Stimulated activated naive CD8-positive, alpha-beta T cell treated with anti-CD3 and anti-CD28 coated beads, Interleukin-15, Interleukin-2, amounts not matched to agents 100 U/mL and 50 U/mL, for 24 hours (primary cell): ENCODE results near the gene VWCE.
A peak's percentile ranks its signal among the peaks of the same experiment; 100 is the strongest.

ENCODE experiments used
- ATAC-seq: fragments of 150-1000 bp; cut with Tn5 transposase; one replicate; pipeline ENCODE4 v1.10.0; 2021
- DNase-seq: peaks from one replicate; pipeline ENCODE4 v3.0.0; 2021

Gene VWCE

DNA sequence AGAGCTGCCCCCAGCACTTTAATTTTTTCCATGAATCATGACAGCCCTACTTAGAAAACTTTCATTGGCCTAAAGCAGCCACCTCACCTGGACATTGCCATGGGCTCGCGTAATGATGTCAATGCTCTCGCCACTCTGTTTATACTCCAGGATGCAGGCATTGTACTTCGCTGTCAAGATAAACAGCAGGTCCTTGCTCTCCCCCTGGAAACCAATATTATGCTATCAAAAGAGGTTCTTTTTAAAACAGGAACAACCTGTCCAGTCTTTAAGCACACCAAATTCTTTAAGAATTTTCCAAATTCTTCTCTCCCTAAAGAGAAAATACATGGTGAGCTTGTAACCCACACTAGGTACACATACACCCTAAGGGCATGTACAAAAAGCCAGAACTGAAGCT lies 34.8 kb upstream of the VWCE start:
- no peak for DNase-seq

DNA sequence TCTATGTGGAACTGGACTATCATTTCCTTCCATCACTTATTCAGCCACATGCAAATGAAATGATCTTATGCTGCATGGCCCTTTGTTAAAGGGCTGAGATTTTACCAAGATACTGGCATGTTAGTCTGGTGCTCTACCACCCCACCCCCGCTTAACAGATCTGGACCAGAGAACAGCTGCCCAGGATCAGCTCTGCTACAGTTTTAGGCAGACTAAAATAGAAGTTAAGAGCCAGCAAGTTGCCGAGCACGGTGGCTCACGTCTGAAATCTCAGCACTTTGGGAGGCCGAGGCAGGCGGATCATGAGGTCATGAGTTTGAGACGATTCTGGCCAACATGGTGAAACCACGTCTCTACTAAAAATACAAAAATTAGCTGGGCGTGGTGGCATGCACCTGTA lies 33.2 kb upstream of the VWCE start:
- no peak for DNase-seq
- ATAC-seq: no peak

More for the DNA sequence above, 34.8 kb upstream of the VWCE start:
- no peak for ATAC-seq

DNA sequence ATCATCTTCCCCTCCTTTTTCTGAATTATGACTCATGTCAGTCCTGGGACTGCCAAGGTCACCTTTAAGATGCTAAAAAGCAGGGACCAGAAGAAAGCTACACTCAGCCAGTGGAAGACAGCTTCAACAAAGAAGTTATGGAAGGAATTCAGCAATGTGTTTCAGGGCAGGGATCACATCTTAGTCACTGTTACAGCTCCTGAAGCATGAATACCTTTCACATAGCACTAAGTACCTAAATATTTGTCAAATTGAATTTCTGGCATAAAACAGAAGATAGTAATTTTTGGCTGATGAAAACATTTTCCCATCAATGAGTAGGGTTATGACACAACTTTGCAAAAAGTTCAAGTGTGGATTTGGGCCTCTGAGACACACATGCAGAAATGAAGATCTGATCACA lies 32.6 kb upstream of the VWCE start:
- no peak for ATAC-seq
- DNase-seq: no peak

DNA sequence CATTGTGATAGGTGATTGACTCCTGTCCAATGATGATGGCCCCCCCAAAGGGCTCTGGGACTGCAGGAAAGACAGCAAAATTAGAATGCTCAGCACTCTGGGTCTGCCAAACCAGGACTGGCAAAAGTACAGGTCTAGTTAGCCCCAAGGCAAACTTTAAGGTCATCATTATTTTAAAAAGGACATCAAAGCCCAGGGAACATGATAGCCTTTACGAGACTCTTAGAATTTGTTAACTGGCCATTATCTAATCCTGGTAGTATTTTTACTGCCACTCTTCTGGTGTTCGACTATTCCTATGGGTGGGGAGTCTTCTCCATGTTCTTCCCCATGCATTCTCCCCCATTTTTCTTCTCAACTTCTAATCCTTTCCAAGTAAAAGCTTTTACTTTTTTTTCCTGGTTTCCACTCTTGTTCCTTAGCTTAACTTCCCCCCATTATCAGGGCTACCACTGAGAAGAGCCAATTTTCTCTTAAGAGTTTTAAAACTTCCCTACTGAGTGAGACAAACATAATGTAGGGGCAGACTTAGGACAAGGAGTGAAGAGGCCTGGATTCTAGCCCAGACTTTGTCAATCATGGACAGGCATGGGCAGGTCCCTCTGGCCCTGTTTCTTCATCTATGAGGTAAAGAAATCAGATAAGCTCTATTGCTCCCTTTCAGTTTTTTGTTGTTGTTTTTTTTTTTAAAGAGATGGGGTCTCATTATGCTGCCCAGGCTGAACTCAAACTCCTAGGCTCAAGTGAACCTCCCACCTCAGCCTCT lies 30.7 kb upstream of the VWCE start:
- DNase-seq (no peak), ATAC-seq (no peak)

DNA sequence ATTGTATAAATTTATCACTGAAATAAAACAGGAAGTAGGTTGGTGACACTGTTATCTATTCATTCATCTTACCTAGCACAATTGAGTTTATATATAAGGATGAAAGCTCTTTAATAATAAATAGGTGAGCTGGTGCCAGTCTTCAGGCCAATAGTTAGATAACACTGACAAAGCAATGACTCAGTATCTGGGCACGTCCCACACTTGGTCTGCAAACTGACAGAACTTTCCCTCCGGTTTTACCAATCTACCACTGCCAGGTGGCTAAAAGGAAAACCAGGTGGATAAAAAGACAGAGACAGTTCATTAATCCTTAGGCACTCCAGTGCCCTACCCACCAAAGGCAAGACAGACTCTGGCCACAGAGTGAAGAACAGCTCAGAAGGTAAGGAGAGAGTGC lies 20.1 kb upstream of the VWCE start:
- no peak for DNase-seq
- no peak for ATAC-seq

DNA sequence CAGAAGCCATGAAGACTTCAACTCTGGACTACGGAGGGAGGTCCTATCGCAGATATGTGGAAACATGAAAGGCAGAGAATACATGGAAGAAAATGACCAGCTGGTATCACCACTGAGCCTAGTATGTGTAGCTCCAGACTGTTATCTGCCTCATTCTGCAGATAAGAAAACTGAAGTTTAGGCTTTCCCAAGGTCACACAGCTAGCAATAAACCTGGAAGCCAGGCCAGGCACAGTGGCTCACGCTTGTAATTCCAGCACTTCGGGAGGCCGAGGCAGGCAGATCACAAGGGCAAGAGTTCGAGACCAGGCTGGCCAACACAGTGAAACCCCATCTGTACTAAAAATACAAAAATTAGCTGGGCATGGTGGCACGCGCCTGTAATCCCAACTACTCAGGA lies 15.6 kb upstream of the VWCE start:
- no peak for DNase-seq

DNA sequence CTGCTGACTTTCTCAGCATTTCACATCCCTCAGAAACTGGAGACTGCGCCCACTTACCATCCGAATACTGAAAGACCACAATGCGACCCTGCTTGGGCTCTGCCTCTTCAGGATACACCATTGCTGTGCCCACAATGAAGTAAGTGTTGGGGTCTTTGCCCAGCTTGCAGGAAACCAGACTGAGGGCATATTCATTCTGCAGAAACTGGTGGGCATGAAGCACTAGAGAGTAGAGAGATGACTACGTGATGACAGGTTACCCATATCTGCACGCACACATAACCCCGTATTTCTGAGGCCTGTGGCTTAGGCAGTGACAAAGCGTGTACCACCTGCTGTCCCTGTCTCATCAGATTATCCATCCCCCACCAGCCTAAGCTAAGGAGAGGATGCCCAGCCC lies 14.6 kb upstream of the VWCE start:
- ATAC-seq (peak; percentile 70), DNase-seq (peak; percentile 18)

More for the DNA sequence above, 15.6 kb upstream of the VWCE start:
- no peak for ATAC-seq

DNA sequence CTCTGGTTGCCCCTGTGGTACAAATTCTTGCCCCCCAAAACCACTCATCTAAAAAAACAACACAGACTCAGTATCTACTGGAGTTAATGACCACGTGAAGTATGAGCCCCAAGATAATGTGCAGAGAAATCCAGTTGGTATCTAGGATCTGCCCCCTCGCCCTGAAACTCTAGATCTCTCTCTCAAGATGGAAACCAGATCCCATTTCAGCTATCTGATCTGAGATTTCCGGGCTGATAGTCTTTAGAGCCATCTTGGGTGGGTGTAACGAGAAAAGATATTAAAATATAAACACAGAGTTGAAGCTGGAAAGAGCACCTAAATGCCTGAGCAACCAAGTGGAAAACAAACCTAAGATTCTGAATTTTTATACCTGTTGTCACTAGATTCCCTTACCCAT lies 14.0 kb upstream of the VWCE start:
- ATAC-seq (peak; percentile 11), DNase-seq (no peak)

DNA sequence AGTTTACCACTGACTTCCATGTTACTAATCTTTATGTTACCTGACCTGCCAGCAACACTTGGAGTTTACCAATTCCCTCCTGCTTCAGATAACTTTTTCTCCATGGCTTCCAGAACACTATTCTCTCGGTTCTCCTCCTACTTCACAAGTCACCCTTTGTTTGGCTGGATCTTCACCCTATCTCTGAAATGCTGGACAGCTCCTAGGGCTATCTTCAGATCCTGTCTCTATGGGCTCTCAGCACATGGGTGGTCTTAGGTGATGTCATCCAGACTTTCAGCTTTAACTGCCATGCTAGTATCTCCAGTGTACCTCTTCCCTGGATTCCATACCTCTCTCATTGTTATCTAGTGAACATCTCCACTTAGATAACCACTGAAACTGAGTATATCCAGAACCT lies 12.2 kb upstream of the VWCE start:
- ATAC-seq: no peak
- no peak for DNase-seq

DNA sequence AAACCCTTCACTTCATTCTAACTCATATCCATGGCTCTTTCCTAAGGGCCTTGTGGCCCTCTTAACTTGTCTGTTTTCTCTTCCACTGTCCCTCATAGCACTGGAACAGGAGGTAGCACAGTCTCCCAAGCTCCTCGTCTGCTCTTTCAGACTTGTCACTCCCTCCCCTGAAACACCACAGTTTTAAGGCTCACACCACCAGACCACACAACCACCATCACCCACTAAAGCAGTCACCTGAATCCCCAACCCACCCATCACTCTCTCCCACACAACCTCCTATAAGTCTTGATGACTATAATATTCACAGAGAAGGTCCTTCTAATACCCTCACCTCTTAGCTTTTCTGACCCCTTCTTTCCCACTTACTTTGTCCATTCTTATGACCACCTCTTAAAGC lies 11.1 kb upstream of the VWCE start:
- DNase-seq (no peak), ATAC-seq (peak; percentile 19)

DNA sequence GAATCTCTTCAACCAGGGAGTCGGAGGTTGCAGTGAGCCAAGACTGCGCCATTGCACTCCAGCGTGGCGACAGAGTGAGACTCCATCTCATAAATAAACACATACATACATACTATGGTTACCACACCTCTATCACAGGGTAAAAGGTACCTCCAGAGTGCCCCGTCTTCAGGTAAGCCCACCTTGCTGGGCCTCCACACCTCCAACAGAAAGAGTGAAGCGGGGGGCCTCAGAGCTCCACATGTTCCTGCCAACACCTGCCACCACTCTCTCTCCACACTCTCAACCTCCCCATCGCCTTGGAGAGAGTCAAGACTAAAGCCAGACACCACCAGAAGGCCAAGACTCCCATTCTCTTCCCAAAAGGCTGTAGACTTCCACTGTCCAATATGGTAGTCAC lies 10.3 kb upstream of the VWCE start:
- DNase-seq: no peak
- ATAC-seq: no peak

DNA sequence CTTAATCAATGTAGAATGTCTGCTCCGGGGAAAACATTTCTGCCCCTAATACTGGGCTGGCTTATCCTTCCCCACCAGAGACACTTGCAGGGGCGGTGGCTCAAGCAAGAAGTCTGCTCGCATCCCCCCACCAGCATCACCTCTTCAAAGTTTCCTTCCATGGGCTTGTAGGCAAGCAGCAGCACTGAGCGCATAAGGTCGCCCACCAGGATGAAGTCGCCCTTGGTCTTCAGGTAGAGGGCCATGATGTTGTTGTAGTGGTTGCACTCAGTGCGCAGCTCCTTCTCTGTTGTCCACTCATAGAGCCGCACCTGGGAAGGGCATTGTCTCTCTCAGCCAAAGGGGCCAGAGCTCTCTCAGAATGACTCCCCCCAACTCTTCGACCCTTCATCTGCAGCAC lies 8.6 kb upstream of the VWCE start:
- ATAC-seq: no peak
- no peak for DNase-seq

DNA sequence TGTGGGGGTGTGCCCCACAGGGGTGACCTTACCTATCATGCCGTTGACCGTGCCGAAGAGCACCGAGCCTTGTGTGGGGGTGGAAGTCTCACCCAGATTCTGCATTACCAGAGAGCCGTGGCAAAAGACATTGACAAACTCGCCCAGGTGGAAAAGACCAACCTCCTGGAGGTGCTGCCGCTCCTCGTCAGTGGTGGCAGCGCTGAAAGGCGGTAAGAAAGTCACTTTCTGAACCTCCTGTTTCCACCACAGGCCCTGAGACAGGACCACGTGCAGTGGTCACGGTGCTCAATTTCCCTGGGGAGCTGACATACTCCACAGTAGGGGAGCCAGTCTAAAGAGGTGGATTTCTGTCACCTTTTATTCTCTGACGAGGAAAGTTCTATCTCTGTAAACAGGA lies 7.4 kb upstream of the VWCE start:
- ATAC-seq: no peak

DNA sequence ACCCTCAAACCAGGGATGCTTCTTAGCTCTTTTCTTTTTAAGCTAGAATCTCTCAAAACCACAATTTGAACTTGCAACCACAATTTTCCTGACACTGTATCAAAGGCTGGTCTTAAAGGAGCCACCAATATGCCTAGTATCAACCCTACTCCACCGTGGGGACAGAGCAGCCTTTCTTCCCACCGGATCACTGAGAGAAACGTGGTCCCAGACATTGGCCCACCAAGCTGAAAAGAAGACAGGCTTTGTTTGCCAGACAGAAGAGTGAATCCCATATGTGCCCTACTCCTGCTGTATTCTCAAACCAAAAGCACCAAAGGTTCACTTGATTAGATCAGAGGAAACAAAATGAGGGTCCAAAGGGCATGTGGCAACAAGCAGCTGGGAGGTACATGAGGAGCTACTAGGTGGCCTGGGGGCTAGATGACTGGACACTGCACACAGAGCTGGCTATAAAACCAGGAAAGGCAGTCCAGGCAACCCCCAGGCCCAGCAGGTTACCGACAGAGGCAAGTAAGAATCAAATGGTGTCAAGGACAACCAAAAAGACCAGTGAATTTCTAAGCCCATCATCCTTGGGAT lies 3.6 kb upstream of the VWCE start:
- no peak for ATAC-seq
- DNase-seq: no peak

More for the DNA sequence above, 7.4 kb upstream of the VWCE start:
- no peak for DNase-seq

DNA sequence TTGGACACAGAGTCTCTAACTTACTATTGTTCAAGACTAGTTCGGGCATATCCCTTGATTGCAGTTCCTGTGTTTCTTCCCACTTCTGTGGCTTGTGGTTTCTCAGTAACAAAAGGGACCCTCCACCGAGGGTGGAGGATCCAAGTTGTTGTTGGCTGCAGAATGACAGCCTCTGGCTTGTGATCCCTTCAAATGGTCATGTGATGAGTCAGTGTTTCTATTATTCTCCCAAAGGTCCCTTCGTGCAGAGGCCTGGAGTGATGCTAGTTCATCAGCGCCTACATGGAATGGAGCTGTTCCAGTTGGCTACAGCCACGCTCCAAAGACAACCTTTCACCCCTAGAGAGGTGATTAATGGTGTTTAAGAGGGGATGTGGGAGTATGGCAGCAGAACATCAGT lies 2.6 kb upstream of the VWCE start:
- no peak for ATAC-seq
- DNase-seq: no peak

DNA sequence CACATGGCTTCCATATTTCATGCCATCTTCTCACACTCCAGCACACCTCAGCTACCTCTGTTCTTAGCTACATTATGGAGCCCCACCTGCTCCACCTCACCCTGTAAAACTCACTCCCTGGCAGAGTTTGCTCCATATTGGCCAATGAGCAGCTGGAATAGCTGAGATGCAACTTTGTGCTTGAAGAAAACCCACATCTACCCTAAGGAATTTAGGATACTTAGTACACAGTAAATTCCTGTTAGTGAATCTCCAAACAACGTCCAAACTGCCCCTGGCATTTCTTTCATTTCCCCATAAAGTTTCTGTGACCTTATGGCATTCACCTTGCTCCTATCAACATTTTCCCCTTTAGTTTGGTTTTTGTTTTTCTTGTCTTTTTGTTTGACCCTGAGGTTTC lies 2.2 kb upstream of the VWCE start:
- ATAC-seq: no peak
- no peak for DNase-seq

DNA sequence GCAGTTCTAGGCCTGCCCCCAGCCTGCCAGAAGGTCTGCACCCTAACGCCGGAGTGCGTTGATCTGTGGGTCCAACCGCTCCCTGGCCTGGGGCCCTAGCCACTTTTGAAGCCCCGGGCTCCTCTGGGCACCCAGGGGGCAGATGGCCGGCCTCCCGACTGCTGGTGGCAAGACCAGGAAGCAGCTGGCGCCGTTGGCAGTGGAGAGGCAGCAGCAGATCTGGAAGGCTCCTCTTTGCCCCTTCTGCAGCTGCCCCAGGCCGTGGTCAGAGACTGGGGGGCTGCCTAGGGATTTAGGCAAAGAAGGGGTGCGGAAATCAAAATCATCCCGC lies 445 bp upstream of the VWCE start:
- DNase-seq (no peak), ATAC-seq (peak; percentile 6)

DNA sequence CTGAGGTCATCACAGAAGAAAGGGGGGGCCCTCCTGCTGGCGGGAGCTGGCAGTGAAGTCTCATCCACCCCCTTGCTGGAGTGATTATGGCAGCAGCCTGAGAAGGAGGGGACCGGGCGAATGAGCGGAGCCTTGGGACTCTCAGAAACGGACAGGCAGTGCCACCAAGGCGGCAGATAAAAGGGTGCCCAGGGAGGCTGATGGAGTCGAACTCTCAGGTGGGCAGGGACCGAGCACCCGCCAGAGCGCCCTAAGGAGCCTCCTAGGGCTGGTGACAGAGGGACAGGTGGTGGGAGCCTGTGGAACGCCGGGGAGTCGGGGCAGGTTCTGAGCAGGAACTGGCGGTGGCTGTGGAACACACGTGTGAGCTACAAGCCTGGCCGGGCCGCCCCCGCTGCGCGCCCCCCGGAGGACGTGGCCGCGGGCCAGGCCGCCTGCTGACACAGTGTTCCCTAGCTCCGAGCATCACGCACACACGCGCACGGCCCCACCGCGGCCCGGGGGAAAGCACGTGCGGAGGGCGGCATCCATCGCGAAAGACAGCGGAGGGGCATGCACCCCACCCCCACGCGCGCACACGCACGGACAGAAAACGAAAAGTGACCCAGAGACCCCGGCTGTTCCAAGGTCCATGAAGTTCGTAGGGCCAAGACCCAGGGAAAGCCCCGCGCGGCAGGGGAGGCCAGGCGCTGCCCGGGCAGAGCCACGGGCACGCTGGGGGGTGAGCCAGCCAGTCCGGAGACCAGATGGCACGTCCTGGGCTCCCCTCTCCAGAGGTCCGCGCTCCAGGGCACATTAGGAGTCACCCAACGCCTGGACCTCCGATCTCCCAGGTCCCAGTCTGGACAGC lies 1.0 kb downstream of the VWCE start:
- DNase-seq (peak; percentile 76), ATAC-seq (peak; percentile 62)

DNA sequence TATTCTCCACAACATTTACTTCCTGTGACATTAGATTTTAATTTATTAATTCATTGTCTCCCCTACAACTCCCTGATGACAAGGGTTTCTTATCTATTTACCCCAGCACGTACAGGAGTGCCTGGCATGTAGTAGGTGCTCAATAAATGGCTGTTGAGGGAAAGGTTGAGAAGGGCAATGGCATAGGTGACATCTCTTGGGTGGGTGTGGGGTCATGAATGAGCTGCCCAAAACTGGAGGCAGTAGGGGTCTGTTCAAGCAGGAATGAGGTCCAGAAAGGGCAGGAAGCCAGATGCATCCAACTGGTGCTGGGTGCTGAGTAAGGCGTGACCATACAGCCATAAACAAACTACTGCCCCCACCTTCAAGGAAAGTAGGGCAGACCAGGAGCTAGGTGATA lies 2.8 kb downstream of the VWCE start:
- ATAC-seq (no peak), DNase-seq (no peak)

DNA sequence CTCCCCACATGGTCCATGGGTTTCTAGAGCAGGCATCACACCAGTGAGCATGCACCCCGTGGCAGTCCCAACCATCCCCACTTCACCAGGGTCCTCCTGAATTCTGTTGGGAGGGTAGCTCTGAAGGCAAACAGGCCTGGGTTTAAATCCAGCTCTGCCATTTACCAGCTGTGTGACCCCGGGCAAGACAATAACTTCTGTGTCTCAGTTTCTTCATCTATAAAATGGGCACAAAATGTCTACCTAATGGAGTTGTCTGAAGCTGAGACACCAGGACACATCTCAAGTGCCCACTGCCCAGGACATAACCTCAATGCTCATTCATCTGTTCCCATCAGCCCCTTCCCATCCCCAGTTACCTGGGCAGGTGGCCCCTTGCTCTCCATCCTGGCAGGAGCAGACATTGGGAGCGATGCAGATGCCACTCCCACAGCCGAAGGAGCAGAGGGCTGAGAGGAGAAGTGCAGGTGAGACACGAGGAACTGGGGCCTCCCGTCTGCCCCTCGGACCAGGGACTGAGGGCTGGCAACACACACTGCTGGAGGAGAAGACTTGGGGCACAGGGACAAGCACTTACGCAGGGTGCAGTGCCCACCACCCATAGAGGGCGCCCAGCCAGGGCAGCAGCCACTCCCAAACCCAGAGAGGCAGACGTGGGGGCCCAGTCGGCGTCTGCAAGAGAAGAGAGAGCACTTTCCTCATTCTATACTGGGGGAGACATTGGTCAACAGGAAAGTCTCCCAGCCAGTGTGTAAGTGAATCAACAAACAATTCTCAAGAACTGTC lies 4.0 kb downstream of the VWCE start:
- ATAC-seq: no peak
- DNase-seq: peak; percentile 27

DNA sequence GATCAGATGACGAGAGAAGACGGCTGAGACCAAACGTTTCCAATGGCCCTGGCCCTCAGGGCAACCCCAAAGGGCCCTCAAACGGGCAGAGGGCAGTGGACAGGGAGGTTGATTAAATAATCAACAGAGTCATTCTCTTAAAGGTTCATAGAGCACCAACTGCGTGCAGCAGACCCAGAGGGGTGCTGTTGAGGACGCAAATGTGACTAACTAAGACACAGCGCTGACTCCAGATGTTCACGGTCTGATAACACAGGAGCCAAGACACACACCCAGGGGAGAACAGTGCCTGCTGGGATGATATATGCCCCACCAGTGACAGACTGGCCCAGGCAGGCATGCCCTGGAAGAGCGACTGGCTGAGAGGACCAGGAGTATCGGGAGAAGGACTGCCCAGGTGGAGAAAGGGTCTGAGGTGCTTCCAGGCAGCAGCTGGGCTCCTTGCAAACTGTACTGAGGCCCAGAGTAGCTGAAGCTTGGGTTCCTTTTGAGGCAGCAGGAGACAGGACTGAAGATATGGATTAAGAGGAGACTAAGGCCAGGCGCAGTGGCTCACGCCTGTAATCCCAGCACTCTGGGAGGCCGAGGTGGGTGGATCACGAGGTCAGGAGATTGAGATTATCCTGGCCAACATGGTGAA lies 7.7 kb downstream of the VWCE start:
- ATAC-seq (no peak), DNase-seq (no peak)

DNA sequence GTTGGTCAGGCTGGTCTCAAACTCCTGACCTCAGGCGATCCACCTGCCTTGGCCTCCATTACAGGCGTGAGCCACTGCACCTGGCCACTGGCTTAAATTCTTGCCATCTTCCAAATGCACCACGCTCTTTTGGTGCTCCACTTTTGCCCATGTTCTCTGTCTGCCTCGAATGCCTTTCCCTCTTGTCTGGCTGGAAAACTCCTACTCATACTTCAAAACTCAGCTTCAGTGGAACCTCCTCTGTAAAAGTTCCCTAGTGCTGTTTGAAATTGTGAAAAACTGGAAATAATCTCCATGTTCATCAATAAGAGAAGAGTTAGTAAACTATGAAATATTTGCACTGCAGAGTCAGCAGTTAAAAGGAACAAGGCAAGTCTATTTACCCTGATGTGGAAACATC lies 11.5 kb downstream of the VWCE start:
- DNase-seq (no peak), ATAC-seq (no peak)
